Activated CD4-positive, alpha-beta memory T cell treated with anti-CD3 and anti-CD28 coated beads for 36 hours (primary cell): ENCODE results near the gene CAMK1. TPM values are rescaled to one million over a fixed set of nuclear protein-coding genes. Genes with fewer than 3 reads are reported as not detected.

Experiments
- CTCF ChIA-PET: fragments of 350-600 bp; sonication (Branson Sonifier 250); formaldehyde crosslinking; loops from one replicate; lab custom pipeline; 2021; ENCODE audit warnings: antibody characterized with exemption, inconsistent platforms; lab: Charles Lee
- POLR2A ChIA-PET: fragments of 350-600 bp; sonication (Branson Sonifier 250); formaldehyde crosslinking; loops from one replicate; lab custom pipeline; 2021; ENCODE audit warnings: antibody characterized with exemption; lab: Charles Lee
- DNase-seq: peaks from one replicate; pipeline ENCODE4 v3.0.0-alpha.2; 2020
- H3K27ac Mint-ChIP-seq: one replicate; pipeline ENCODE4 v1.8.0; 2021; ENCODE audit warnings: mixed read lengths
- H3K27me3 Mint-ChIP-seq: one replicate; pipeline ENCODE4 v1.8.0; 2021; ENCODE audit warnings: mixed read lengths
- H3K36me3 Mint-ChIP-seq: one replicate; pipeline ENCODE4 v1.8.0; 2021; ENCODE audit warnings: mixed read lengths
- H3K4me1 Mint-ChIP-seq: one replicate; pipeline ENCODE4 v1.8.0; 2021; ENCODE audit warnings: low read depth, mixed read lengths
- H3K4me3 Mint-ChIP-seq: one replicate; pipeline ENCODE4 v1.8.0; 2021; ENCODE audit warnings: mild to moderate bottlenecking, mixed read lengths
- H3K9me3 Mint-ChIP-seq: one replicate; pipeline ENCODE4 v1.8.0; 2021; ENCODE audit warnings: mixed read lengths
- intact Hi-C: fragments of 100-400 bp; cut with micrococcal nuclease; formaldehyde crosslinking; loops from one replicate; pipeline ENCODE4 v1.15.1; 2023
- total RNA-seq, 2 experiments: library from RNA; stranded (reverse); gene quantifications; one replicate each; pipeline ENCODE4 v1.2.3, GENCODE V29; 2021

The CAMK1 gene
- total RNA-seq, 2 experiments from 2014 or later: 48.2 to 51.9 TPM

GRCh38 chr3:9792405-9793160 lies 22.8 kb upstream of the CAMK1 start, which contains the start of the genes ARPC4 and TADA3:
Gene ARPC4 (plus strand): TSS chr3:9793082. CDS start chr3:9793122, 40 bp downstream.
Gene TADA3 (minus strand): TSS chr3:9792473. CDS start chr3:9791466, 1,007 bp downstream.
- Mint-ChIP-seq H3K36me3 (peaks cover 57% of the 10 kb centered on the region), H3K27me3 (no peaks in the 10 kb centered on the region), H3K4me1 (peaks cover 65% of the 10 kb centered on the region), H3K9me3 (no peaks in the 10 kb centered on the region), H3K4me3 (peak within 1 kb of the TSS; percentile 99), H3K27ac (peak within 1 kb of the TSS; percentile 99)
- DNase-seq: peak; percentile 93
- POLR2A ChIA-PET: interaction anchor here (0.9 to 2.0 kb wide), 15 partner anchors 11 to 456 kb away, joined by 3 to 24 read pairs (median 5); partner anchors contain the start of genes BRPF1, CAMK1, OGG1 and SETD5
- CTCF ChIA-PET: interaction anchor here (0.7 to 1.5 kb wide), 14 partner anchors 10 to 393 kb away, joined by 3 to 14 read pairs (median 4); partner anchors contain the start of genes BRPF1, OGG1 and TTLL3
- intact Hi-C loops: loop anchor here (1.0 to 5.0 kb wide), 9 partner anchors 14 to 395 kb away; partner anchors contain the start of genes BRPF1, CRELD1, FANCD2 and MTMR14

GRCh38 chr3:9791790-9792404 lies 22.1 kb upstream of the CAMK1 start:
- H3K27me3 Mint-ChIP-seq: no peaks in the 10 kb centered on the region
- no peaks in the 10 kb centered on the region for H3K9me3 Mint-ChIP-seq
- H3K36me3 Mint-ChIP-seq: peaks cover 57% of the 10 kb centered on the region
- ChIA-PET POLR2A (interaction anchor here (1.0 to 2.8 kb wide), 15 partner anchors 11 to 141 kb away, joined by 3 to 24 read pairs (median 6); partner anchors contain the start of genes BRPF1, CAMK1 and OGG1), CTCF (interaction anchor here (0.8 to 1.4 kb wide), 8 partner anchors 10 to 155 kb away, joined by 3 to 14 read pairs (median 6); partner anchors contain the start of genes BRPF1 and OGG1)
- DNase-seq: no peak
- H3K4me1 Mint-ChIP-seq: peaks cover 65% of the 10 kb centered on the region
- H3K4me3 Mint-ChIP-seq: peak overlapping the region; percentile 99
- intact Hi-C loops: loop anchor here (1.0 to 5.0 kb wide), 8 partner anchors 14 to 395 kb away; partner anchors contain the start of genes BRPF1, CRELD1, FANCD2 and MTMR14
- peak overlapping the region; percentile 99 for H3K27ac Mint-ChIP-seq

GRCh38 chr3:9791127-9791526 lies 21.4 kb upstream of the CAMK1 start:
- Mint-ChIP-seq H3K4me3 (peak overlapping the region; percentile 99), H3K27ac (peak overlapping the region; percentile 99), H3K4me1 (peaks cover 69% of the 10 kb centered on the region), H3K27me3 (no peaks in the 10 kb centered on the region), H3K36me3 (peaks cover 60% of the 10 kb centered on the region), H3K9me3 (no peaks in the 10 kb centered on the region)
- intact Hi-C loops: loop anchor here (5.0 kb wide), 2 partner anchors 236 to 394 kb away; partner anchors contain the start of genes FANCD2 and SETD5
- CTCF ChIA-PET: no interaction called here
- DNase-seq: no peak
- POLR2A ChIA-PET: interaction anchor here (0.9 to 2.8 kb wide), 6 partner anchors 10 to 59 kb away, joined by 3 to 15 read pairs (median 4); partner anchors contain the start of genes BRPF1, CAMK1 and OGG1

GRCh38 chr3:9787714-9788113 lies 18.0 kb upstream of the CAMK1 start:
- intact Hi-C loops: loop anchor here (1.0 kb wide), 1 partner anchor 9 kb away; no protein-coding TSS in a partner anchor

GRCh38 chr3:9786825-9787669 lies 17.3 kb upstream of the CAMK1 start:
- Mint-ChIP-seq H3K27me3 (no peaks in the 10 kb centered on the region), H3K27ac (peak overlapping the region; percentile 91), H3K4me3 (peak overlapping the region; percentile 11), H3K9me3 (no peaks in the 10 kb centered on the region), H3K36me3 (peaks cover 71% of the 10 kb centered on the region), H3K4me1 (peaks cover 59% of the 10 kb centered on the region)
- peak; percentile 41 for DNase-seq
- intact Hi-C loops: loop anchor here (1.0 kb wide), 1 partner anchor 9 kb away; no protein-coding TSS in a partner anchor
- CTCF ChIA-PET: interaction anchor here (0.6 to 1.2 kb wide), 4 partner anchors 9 to 30 kb away, joined by 3 to 6 read pairs (median 3); no protein-coding TSS in a partner anchor
- POLR2A ChIA-PET: interaction anchor here (1.2 kb wide), 1 partner anchor 9 kb away, joined by 9 read pairs; no protein-coding TSS in a partner anchor

More at GRCh38 chr3:9787714-9788113, 18.0 kb upstream of the CAMK1 start:
- peaks cover 54% of the 10 kb centered on the region for H3K4me1 Mint-ChIP-seq
- DNase-seq: peak; percentile 61
- H3K27me3 Mint-ChIP-seq: no peaks in the 10 kb centered on the region
- H3K4me3 Mint-ChIP-seq: peak overlapping the region; percentile 22
- H3K36me3 Mint-ChIP-seq: peaks cover 64% of the 10 kb centered on the region
- no peaks in the 10 kb centered on the region for H3K9me3 Mint-ChIP-seq
- CTCF ChIA-PET: interaction anchor here (0.6 to 1.2 kb wide), 4 partner anchors 9 to 50 kb away, joined by 3 to 4 read pairs (median 3); no protein-coding TSS in a partner anchor
- H3K27ac Mint-ChIP-seq: peak overlapping the region; percentile 91
- POLR2A ChIA-PET: interaction anchor here (1.2 kb wide), 1 partner anchor 10 kb away, joined by 9 read pairs; no protein-coding TSS in a partner anchor

GRCh38 chr3:9786209-9786739 lies 16.5 kb upstream of the CAMK1 start:
- ChIA-PET CTCF (interaction anchor here (1.0 kb wide), 1 partner anchor 8 kb away, joined by 6 read pairs; no protein-coding TSS in a partner anchor), POLR2A (no interaction called here)
- Mint-ChIP-seq H3K27me3 (no peaks in the 10 kb centered on the region), H3K4me1 (peaks cover 56% of the 10 kb centered on the region), H3K9me3 (no peaks in the 10 kb centered on the region), H3K27ac (peak overlapping the region; percentile 65), H3K4me3 (no peak overlapping the region), H3K36me3 (peaks cover 72% of the 10 kb centered on the region)
- intact Hi-C loops: no loop called here
- DNase-seq: no peak

- H3K36me3 Mint-ChIP-seq: peaks cover 71% of the 10 kb centered on the region
- H3K4me1 Mint-ChIP-seq: peaks cover 55% of the 10 kb centered on the region
- ChIA-PET POLR2A (no interaction called here), CTCF (no interaction called here)
- intact Hi-C loops: no loop called here
- no peak overlapping the region for H3K4me3 Mint-ChIP-seq
- H3K27me3 Mint-ChIP-seq: no peaks in the 10 kb centered on the region
- no peak for DNase-seq
- H3K27ac Mint-ChIP-seq: no peak overlapping the region
- H3K9me3 Mint-ChIP-seq: no peaks in the 10 kb centered on the region
These were observed 15.9 kb upstream of the CAMK1 start for GRCh38 chr3:9785602-9786001.

- intact Hi-C loops: no loop called here
- POLR2A ChIA-PET: no interaction called here
- no peaks in the 10 kb centered on the region for H3K9me3 Mint-ChIP-seq
- no peak overlapping the region for H3K4me3 Mint-ChIP-seq
- H3K27me3 Mint-ChIP-seq: no peaks in the 10 kb centered on the region
- H3K36me3 Mint-ChIP-seq: peaks cover 71% of the 10 kb centered on the region
- peaks cover 55% of the 10 kb centered on the region for H3K4me1 Mint-ChIP-seq
- no peak for DNase-seq
- CTCF ChIA-PET: no interaction called here
- H3K27ac Mint-ChIP-seq: no peak overlapping the region
These were observed 15.2 kb upstream of the CAMK1 start for GRCh38 chr3:9784965-9785364.

- intact Hi-C loops: no loop called here
- Mint-ChIP-seq H3K9me3 (no peaks in the 10 kb centered on the region), H3K36me3 (peaks cover 66% of the 10 kb centered on the region), H3K4me3 (no peak overlapping the region), H3K4me1 (peaks cover 55% of the 10 kb centered on the region), H3K27ac (no peak overlapping the region), H3K27me3 (no peaks in the 10 kb centered on the region)
- no peak for DNase-seq
- ChIA-PET CTCF (no interaction called here), POLR2A (no interaction called here)
These were observed 14.2 kb upstream of the CAMK1 start for GRCh38 chr3:9783954-9784353.

- peaks cover 62% of the 10 kb centered on the region for H3K4me1 Mint-ChIP-seq
- CTCF ChIA-PET: interaction anchor here (1.0 to 1.3 kb wide), 2 partner anchors 10 to 164 kb away, joined by 3 to 8 read pairs; partner anchors contain the start of genes ARPC4 and TADA3
- no peaks in the 10 kb centered on the region for H3K9me3 Mint-ChIP-seq
- DNase-seq: no peak
- H3K27me3 Mint-ChIP-seq: no peaks in the 10 kb centered on the region
- H3K27ac Mint-ChIP-seq: no peak overlapping the region
- no peak overlapping the region for H3K4me3 Mint-ChIP-seq
- intact Hi-C loops: no loop called here
- POLR2A ChIA-PET: interaction anchor here (2.9 kb wide), 1 partner anchor 8 kb away, joined by 15 read pairs; no protein-coding TSS in a partner anchor
- H3K36me3 Mint-ChIP-seq: peaks cover 65% of the 10 kb centered on the region
These were observed 13.0 kb upstream of the CAMK1 start for GRCh38 chr3:9782770-9783169.
